Stimulated activated CD4-positive, alpha-beta T cell treated with anti-CD3 and anti-CD28 coated beads, Interleukin-15, amount 100 ng/mL, for 48 hours (primary cell): ENCODE measurements around the gene UCK1.

Experiments
- DNase-seq, 2 donors: peaks; one replicate each; pipeline ENCODE4 v3.0.0-alpha.2; 2020; ENCODE audit warnings: low read depth in 2 of 2

The UCK1 gene

GRCh38 chr9:131476777-131477345 is 54.2 kb downstream of the UCK1 start:
- DNase-seq, result no peak

DNA sequence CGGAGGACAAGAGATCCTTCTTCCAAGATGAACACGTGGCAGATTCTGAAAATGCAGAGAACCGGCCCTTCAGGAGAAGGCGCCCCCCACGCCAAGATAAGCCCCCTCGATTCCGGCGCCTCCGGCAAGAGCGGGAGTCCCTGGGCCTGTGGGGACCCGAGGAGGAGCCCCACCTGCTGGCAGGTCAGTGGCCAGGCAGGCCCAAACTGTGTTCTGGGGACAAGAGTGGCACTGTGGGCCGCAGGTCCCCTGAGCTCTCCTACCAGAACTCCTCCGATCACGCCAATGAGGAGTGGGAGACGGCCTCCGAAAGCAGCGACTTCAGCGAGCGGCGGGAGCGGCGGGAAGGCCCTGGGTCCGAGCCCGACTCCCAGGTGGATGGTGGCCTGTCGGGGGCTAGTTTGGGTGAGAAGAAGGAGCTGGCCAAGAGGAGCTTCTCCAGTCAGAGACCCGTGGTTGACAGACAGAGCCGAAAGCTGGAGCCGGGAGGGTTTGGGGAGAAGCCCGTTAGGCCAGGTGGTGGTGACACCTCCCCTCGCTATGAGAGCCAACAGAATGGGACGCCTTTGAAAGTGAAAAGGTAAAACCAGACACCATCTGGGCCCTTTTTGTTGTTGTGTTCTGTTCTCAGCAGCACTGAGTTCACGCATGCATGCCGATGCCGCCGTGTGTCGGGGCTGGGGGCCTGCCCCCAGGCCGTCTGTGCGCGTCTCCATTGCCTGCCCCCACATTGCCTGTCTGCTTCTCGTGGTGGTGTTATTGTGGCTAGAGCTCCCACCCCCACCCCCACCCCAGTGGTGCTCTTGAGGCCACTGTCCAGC is 54.9 kb downstream of the UCK1 start:
- no peak for DNase-seq

GRCh38 chr9:131475111-131475955 is 55.7 kb downstream of the UCK1 start:
- no peak for DNase-seq

DNA sequence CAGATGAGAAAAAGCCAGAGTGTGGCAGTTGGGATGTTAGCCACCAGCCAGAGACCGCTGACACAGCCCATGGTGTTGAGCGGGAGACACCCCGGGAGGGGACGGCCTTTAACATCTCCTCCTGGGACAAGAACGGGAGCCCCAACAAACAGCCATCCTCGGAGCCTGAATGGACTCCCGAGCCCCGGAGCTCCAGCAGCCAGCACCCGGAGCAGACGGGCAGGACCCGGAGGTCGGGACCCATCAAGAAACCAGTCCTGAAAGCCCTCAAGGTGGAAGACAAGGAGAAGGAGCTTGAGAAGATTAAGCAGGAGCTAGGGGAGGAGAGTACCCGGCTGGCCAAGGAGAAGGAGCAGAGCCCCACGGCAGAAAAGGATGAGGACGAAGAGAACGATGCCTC is 56.4 kb downstream of the UCK1 start:
- no peak for DNase-seq

DNA sequence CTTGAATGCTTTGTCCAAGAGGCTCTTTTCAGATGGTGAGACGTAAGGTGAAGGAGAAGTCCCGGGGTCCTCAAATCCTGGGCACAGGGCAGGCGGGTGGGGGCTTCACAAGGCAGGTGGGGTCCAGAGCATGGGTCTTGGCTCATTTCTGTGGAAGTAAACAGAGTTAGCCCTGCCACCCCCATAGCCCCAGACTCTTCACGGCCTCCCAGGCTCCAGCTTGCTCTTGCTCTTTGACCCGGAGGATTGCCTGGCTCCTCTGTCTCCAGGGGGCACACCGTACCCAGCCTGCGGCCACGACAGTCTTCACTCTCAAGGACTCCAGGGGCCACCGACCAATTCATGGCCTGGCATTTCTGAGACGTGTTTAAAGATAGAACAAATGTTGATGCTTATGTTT is 57.2 kb downstream of the UCK1 start:
- DNase-seq, result no peak
